Neural cell (in vitro differentiated cells): ENCODE results near the gene PM20D2. TPM values are rescaled to one million over a fixed set of nuclear protein-coding genes. Genes with fewer than 3 reads are reported as not detected.

Source experiments
- H2AFZ ChIP-seq: fragments of 200-600, 300-800 bp; sonication (generic), shearing (Covaris generic); 2 replicates; pipeline ENCODE4 v1.6.0; 2014; ENCODE audit warnings: low read depth, mild to moderate bottlenecking, antibody characterized with exemption, low read length, moderate library complexity
- H3F3A ChIP-seq: fragments of 200-600 bp; shearing (Covaris generic); 2 replicates; pipeline ENCODE4 v1.6.1; 2016; ENCODE audit warnings: mild to moderate bottlenecking, moderate library complexity, mixed read lengths, antibody characterized with exemption, low read length; ENCODE audit not compliant: insufficient read depth, poor library complexity, severe bottlenecking
- H3K27ac ChIP-seq: fragments of 200-600, 300-800 bp; sonication (generic), shearing (Covaris generic); 2 replicates; pipeline ENCODE4 v1.5.1; 2014; ENCODE audit warnings: mild to moderate bottlenecking, low read length, moderate library complexity
- H3K27me3 ChIP-seq: fragments of 300-800, 200-600 bp; sonication (generic), shearing (Covaris generic); 2 replicates; pipeline ENCODE4 v1.6.0; 2014; ENCODE audit warnings: mild to moderate bottlenecking, low read depth, low read length, moderate library complexity; ENCODE audit not compliant: insufficient read depth
- H3K36me3 ChIP-seq: fragments of 300-800, 200-600 bp; sonication (generic), shearing (Covaris generic); 2 replicates; pipeline ENCODE4 v1.5.1; 2014; ENCODE audit warnings: mild to moderate bottlenecking, antibody characterized with exemption, low read length, moderate library complexity; ENCODE audit not compliant: insufficient read depth
- H3K4me2 ChIP-seq: fragments of 300-800, 200-600 bp; sonication (generic), shearing (Covaris generic); 2 replicates; pipeline ENCODE4 v1.6.0; 2014; ENCODE audit warnings: mild to moderate bottlenecking, low read length
- H3K4me3 ChIP-seq: fragments of 300-800, 200-600 bp; sonication (generic), shearing (Covaris generic); 2 replicates; pipeline ENCODE4 v1.5.1; 2014; ENCODE audit warnings: mild to moderate bottlenecking, low read length, moderate library complexity
- H3K79me2 ChIP-seq: fragments of 200-600 bp; shearing (Covaris generic); replicated peaks from 2 replicates; pipeline ENCODE4 v1.6.0; 2014; ENCODE audit warnings: mild to moderate bottlenecking, low read length, moderate library complexity; ENCODE audit not compliant: insufficient read depth
- H3K9ac ChIP-seq: fragments of 300-800, 200-600 bp; sonication (generic), shearing (Covaris generic); 2 replicates; pipeline ENCODE4 v1.6.1; 2016; ENCODE audit warnings: mild to moderate bottlenecking, low read length, mixed read lengths
- H3K9me2 ChIP-seq: fragments of 200-600 bp; shearing (Covaris generic); 2 replicates; pipeline ENCODE4 v1.6.1; 2016; ENCODE audit warnings: mild to moderate bottlenecking, low read length, mixed read lengths; ENCODE audit not compliant: insufficient read depth
- H3K9me3 ChIP-seq: fragments of 200-600, 300-800 bp; sonication (generic), shearing (Covaris generic); 2 replicates; pipeline ENCODE4 v1.6.1; 2016; ENCODE audit warnings: mild to moderate bottlenecking, mixed run types, low read length, moderate library complexity, mixed read lengths
- H4K20me1 ChIP-seq: fragments of 200-600 bp; shearing (Covaris generic); 2 replicates; pipeline ENCODE4 v1.6.1; 2016; ENCODE audit warnings: mild to moderate bottlenecking, mixed run types; ENCODE audit not compliant: insufficient read depth
- EP300 ChIP-seq: fragments of 450-650 bp; conservative IDR thresholded peaks from 2 replicates; pipeline ENCODE4 v1.6.1; 2014; ENCODE audit warnings: antibody characterized with exemption, mild to moderate bottlenecking, moderate library complexity; ENCODE audit not compliant: poor library complexity, severe bottlenecking
- EZH2 ChIP-seq: fragments of 200-600, 300-800 bp; shearing (Covaris generic), sonication (generic); IDR thresholded peaks from 2 replicates; pipeline ENCODE4 v1.6.1; 2014; ENCODE audit warnings: antibody characterized with exemption, low read length, borderline replicate concordance, mild to moderate bottlenecking; ENCODE audit not compliant: insufficient read depth, poor library complexity, severe bottlenecking
- MXI1 ChIP-seq: fragments of 450-650 bp; conservative IDR thresholded peaks from 2 replicates; pipeline ENCODE4 v1.6.1; 2014; ENCODE audit warnings: antibody characterized with exemption, mild to moderate bottlenecking; ENCODE audit not compliant: poor library complexity, severe bottlenecking
- POLR2AphosphoS5 ChIP-seq: IDR thresholded peaks from 2 replicates; pipeline ENCODE4 v1.6.1; 2012
- RAD21 ChIP-seq: fragments of 450-650 bp; conservative IDR thresholded peaks from 2 replicates; pipeline ENCODE4 v1.6.1; 2014; ENCODE audit warnings: antibody characterized with exemption, mild to moderate bottlenecking, moderate library complexity
- REST ChIP-seq: IDR thresholded peaks from 2 replicates; pipeline ENCODE4 v1.6.1; 2012; ENCODE audit warnings: borderline replicate concordance
- SMC3 ChIP-seq: fragments of 450-650 bp; conservative IDR thresholded peaks from 2 replicates; pipeline ENCODE4 v1.6.1; 2014; ENCODE audit warnings: antibody characterized with exemption, mild to moderate bottlenecking, moderate library complexity; ENCODE audit not compliant: poor library complexity
- TAF1 ChIP-seq: IDR thresholded peaks from 2 replicates; pipeline ENCODE4 v1.6.1; 2012; ENCODE audit warnings: low read depth
- polyA plus RNA-seq: library from polyadenylated mRNA; depleted of rRNA; stranded (reverse); fragments of >200 nt; gene quantifications from 2 replicates; pipeline ENCODE4 v1.2.3, GENCODE V29; 2014
- TF ChIP-seq, protein P1 (sequence below): fragments of 450-650 bp; IDR thresholded peaks from 2 replicates; pipeline ENCODE4 v1.5.1; 2014; ENCODE audit warnings: antibody characterized with exemption, mild to moderate bottlenecking, moderate library complexity; ENCODE audit not compliant: poor library complexity, severe bottlenecking

The PM20D2 gene
- polyA plus RNA-seq, 1 donor from 2014 or later: 28.2 TPM

DNA sequence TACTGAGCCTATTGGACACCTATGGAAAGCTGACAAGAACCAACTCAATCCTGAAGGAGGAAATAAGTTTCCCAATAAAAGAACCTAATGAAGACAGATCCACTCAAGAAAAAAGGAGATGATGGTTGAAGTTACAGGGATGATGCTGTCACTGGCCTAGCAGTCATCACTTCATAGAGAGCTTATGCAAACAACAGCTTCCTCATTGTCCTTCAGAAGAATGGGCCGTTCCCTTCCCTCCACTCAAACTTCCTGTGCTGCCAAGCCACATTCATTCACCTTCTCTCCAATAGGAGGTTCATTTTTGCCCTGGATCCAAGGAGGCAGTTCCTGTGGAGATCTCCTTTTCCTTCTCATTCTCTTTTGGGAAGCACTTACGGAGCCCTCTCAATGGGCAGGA lies 13.8 kb upstream of the PM20D2 start:
- Histone ChIP-seq H3F3A (no peaks in the 10 kb centered on the region), H3K9me3 (no peaks in the 10 kb centered on the region), H3K9me2 (no peaks in the 10 kb centered on the region), H3K4me2 (no peak overlapping the region), H3K27me3 (no peaks in the 10 kb centered on the region), H4K20me1 (no peaks in the 10 kb centered on the region), H3K9ac (no peak overlapping the region), H3K36me3 (no peaks in the 10 kb centered on the region), H2AFZ (no peak overlapping the region), H3K79me2 (no peaks in the 10 kb centered on the region), H3K27ac (no peak overlapping the region), H3K4me3 (no peak overlapping the region)
- TF ChIP-seq EZH2: no peak
- TF ChIP-seq MXI1: no peak
- TF ChIP-seq SMC3: no peak

- H3F3A ChIP-seq: no peaks in the 10 kb centered on the region
- H3K9me2 ChIP-seq: no peaks in the 10 kb centered on the region
- H4K20me1 ChIP-seq: no peaks in the 10 kb centered on the region
- no peak overlapping the region for H2AFZ ChIP-seq
- no peak overlapping the region for H3K27ac ChIP-seq
- H3K27me3 ChIP-seq: no peaks in the 10 kb centered on the region
- no peak overlapping the region for H3K4me3 ChIP-seq
- no peaks in the 10 kb centered on the region for H3K36me3 ChIP-seq
- no peaks in the 10 kb centered on the region for H3K79me2 ChIP-seq
- TF ChIP-seq, protein P1, sequence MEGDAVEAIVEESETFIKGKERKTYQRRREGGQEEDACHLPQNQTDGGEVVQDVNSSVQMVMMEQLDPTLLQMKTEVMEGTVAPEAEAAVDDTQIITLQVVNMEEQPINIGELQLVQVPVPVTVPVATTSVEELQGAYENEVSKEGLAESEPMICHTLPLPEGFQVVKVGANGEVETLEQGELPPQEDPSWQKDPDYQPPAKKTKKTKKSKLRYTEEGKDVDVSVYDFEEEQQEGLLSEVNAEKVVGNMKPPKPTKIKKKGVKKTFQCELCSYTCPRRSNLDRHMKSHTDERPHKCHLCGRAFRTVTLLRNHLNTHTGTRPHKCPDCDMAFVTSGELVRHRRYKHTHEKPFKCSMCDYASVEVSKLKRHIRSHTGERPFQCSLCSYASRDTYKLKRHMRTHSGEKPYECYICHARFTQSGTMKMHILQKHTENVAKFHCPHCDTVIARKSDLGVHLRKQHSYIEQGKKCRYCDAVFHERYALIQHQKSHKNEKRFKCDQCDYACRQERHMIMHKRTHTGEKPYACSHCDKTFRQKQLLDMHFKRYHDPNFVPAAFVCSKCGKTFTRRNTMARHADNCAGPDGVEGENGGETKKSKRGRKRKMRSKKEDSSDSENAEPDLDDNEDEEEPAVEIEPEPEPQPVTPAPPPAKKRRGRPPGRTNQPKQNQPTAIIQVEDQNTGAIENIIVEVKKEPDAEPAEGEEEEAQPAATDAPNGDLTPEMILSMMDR: no peak
- no peak for TF ChIP-seq RAD21
- no peak for TF ChIP-seq EP300
- TF ChIP-seq MXI1: no peak
- no peak for TF ChIP-seq POLR2AphosphoS5
- no peak for TF ChIP-seq EZH2
- no peak for TF ChIP-seq REST
- TF ChIP-seq SMC3: no peak
- TF ChIP-seq TAF1: no peak
- no peak overlapping the region for H3K4me2 ChIP-seq
- no peak overlapping the region for H3K9ac ChIP-seq
- H3K9me3 ChIP-seq: no peaks in the 10 kb centered on the region
Measured at GRCh38 chr6:89133981-89134380, 11.9 kb upstream of the PM20D2 start.

GRCh38 chr6:89134723-89135122 lies 11.1 kb upstream of the PM20D2 start:
- Histone ChIP-seq H3K4me3 (no peak overlapping the region), H3K4me2 (no peak overlapping the region), H2AFZ (no peak overlapping the region), H3K79me2 (no peaks in the 10 kb centered on the region), H3K27ac (no peak overlapping the region), H3F3A (no peaks in the 10 kb centered on the region), H3K27me3 (no peaks in the 10 kb centered on the region), H4K20me1 (no peaks in the 10 kb centered on the region), H3K9me3 (no peaks in the 10 kb centered on the region), H3K9me2 (no peaks in the 10 kb centered on the region), H3K9ac (no peak overlapping the region), H3K36me3 (no peaks in the 10 kb centered on the region)
- no peak for TF ChIP-seq EP300
- TF ChIP-seq RAD21: no peak
- TF ChIP-seq REST: no peak
